ENCODE data around the gene GRK5.
"Not testable (repeated sequence)": the region's sequence is repeated elsewhere in the genome, so short reads cannot be mapped to it uniquely, and the experiment has no call there.

GRK5 gene

DNA sequence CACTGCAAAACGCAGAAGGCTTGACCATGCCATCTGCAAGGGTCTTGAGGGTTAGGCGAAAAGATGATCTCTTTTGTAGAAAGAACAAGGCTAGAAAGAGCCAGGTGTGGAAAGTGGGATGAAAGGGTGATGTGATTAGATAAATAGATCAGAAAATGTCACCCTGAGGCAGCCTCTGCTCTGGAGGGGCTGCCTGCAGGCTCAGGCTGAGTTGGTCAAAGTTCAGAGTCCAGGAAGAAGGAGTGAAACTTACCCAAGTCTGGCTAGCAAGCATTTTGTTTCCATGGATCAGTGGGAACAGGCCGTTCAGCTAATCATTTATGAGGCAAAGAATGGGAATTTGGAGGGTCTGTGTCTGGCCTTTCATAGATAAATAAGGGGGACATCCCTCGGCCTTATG lies 255.4 kb downstream of the GRK5 start:
- peaks cover 5% of the 10 kb centered on the region for H3K4me1 Mint-ChIP-seq (ENCODE audit: low read depth)

GRCh38 chr10:119463195-119463594 lies 255.8 kb downstream of the GRK5 start:
- H3K36me3 Mint-ChIP-seq (ENCODE audit: low read depth); intact Hi-C loops (cut with micrococcal nuclease); H3K4me3 Mint-ChIP-seq; H3K27ac Mint-ChIP-seq; H3K4me1 Mint-ChIP-seq (ENCODE audit: low read depth): not testable (repeated sequence)
- H3K27me3 Mint-ChIP-seq: peaks cover 18% of the 10 kb centered on the region
- H3K9me3 Mint-ChIP-seq: peaks cover 11% of the 10 kb centered on the region

More for the DNA sequence above, 255.4 kb downstream of the GRK5 start:
- Mint-ChIP-seq H3K27ac (no peak overlapping the region), H3K36me3 (ENCODE audit: low read depth) (no peaks in the 10 kb centered on the region), H3K9me3 (peaks cover 11% of the 10 kb centered on the region), H3K27me3 (peaks cover 18% of the 10 kb centered on the region), H3K4me3 (no peak overlapping the region)
- intact Hi-C loops (cut with micrococcal nuclease): no loop called here

GRCh38 chr10:119465085-119465484 lies 257.7 kb downstream of the GRK5 start:
- H3K36me3 Mint-ChIP-seq (ENCODE audit: low read depth): no peaks in the 10 kb centered on the region
- peaks cover 5% of the 10 kb centered on the region for H3K4me1 Mint-ChIP-seq (ENCODE audit: low read depth)
- H3K27ac Mint-ChIP-seq: no peak overlapping the region
- H3K9me3 Mint-ChIP-seq: peaks cover 11% of the 10 kb centered on the region
- H3K27me3 Mint-ChIP-seq: peaks cover 18% of the 10 kb centered on the region
- no peak overlapping the region for H3K4me3 Mint-ChIP-seq
- intact Hi-C loops (cut with micrococcal nuclease): no loop called here

DNA sequence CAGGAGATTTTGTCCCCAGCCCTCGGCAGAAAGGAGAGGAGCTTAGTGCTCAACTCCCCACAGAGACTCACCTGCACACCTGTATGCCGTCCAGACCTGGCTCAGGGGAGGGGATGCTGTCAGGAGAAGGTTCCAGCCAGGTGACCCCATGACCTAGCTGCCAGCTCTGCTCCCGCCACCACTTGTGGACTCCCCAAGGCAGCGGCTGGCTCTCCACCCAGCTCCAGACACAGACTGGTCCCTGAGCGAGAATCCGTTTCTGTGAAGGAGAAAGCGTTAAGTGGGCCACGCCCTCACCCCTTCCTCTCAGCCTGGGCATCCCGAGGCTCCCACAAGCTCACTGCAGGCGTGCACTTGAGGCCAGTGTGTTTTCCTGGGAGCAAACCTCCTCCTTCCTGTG lies 258.7 kb downstream of the GRK5 start:
- Mint-ChIP-seq H3K27me3 (peaks cover 19% of the 10 kb centered on the region), H3K4me1 (ENCODE audit: low read depth) (peaks cover 5% of the 10 kb centered on the region), H3K36me3 (ENCODE audit: low read depth) (no peaks in the 10 kb centered on the region), H3K4me3 (no peak overlapping the region), H3K27ac (no peak overlapping the region), H3K9me3 (peaks cover 11% of the 10 kb centered on the region)
- intact Hi-C loops (cut with micrococcal nuclease): no loop called here

GRCh38 chr10:119466655-119467054 lies 259.3 kb downstream of the GRK5 start:
- H3K27me3 Mint-ChIP-seq: peaks cover 19% of the 10 kb centered on the region
- no peak overlapping the region for H3K27ac Mint-ChIP-seq
- no peak overlapping the region for H3K4me3 Mint-ChIP-seq
- H3K36me3 Mint-ChIP-seq (ENCODE audit: low read depth): no peaks in the 10 kb centered on the region
- intact Hi-C loops (cut with micrococcal nuclease): no loop called here
- peaks cover 11% of the 10 kb centered on the region for H3K9me3 Mint-ChIP-seq
- H3K4me1 Mint-ChIP-seq (ENCODE audit: low read depth): peaks cover 5% of the 10 kb centered on the region

DNA sequence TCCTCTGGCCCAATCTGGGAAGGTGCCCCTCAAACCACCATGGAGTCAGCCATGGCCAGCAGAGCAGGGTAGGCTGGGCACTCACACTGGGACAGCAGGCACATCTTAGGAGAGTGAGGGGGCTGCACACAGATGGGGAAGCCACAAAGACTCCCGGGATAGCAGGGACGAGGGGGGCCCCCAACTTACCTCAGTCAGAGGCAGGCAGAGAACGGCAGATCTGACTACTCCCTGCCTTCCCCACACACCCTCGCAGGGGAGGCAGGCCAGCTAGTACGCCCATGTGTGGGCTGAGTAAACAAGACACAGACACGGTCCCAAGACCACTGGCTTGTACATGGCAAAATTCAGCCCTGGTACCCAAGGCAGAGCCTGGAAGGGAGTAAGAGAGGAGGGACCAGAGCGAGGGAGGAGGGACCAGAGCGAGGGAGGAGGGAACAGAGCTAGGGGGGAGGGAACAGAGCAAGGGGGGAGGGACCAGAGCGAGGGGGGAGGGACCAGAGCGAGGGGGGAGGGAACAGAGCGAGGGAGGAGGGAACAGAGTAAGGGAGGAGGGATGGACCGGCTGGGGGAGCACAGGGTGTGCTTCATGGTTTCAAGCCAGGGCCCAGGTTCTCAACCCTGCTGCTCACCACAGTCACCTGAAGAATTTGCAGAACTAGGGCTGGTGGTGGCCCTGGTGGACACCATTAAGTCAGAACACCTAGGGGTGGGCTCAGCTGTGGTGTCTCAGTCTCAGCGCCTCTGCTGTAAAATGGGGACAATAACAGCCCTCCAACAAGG lies 261.4 kb downstream of the GRK5 start:
- H3K36me3 Mint-ChIP-seq (ENCODE audit: low read depth): no peaks in the 10 kb centered on the region
- peaks cover 13% of the 10 kb centered on the region for H3K27me3 Mint-ChIP-seq
- intact Hi-C loops (cut with micrococcal nuclease): no loop called here
- no peak overlapping the region for H3K27ac Mint-ChIP-seq
- H3K9me3 Mint-ChIP-seq: no peaks in the 10 kb centered on the region
- no peak overlapping the region for H3K4me3 Mint-ChIP-seq
- H3K4me1 Mint-ChIP-seq (ENCODE audit: low read depth): peaks cover 5% of the 10 kb centered on the region

- peaks cover 5% of the 10 kb centered on the region for H3K4me1 Mint-ChIP-seq (ENCODE audit: low read depth)
- no peaks in the 10 kb centered on the region for H3K9me3 Mint-ChIP-seq
- intact Hi-C loops (cut with micrococcal nuclease): no loop called here
- H3K4me3 Mint-ChIP-seq: no peak overlapping the region
- H3K27ac Mint-ChIP-seq: no peak overlapping the region
- H3K27me3 Mint-ChIP-seq: peaks cover 16% of the 10 kb centered on the region
- no peaks in the 10 kb centered on the region for H3K36me3 Mint-ChIP-seq (ENCODE audit: low read depth)
Measured at GRCh38 chr10:119469325-119469707, 261.9 kb downstream of the GRK5 start.

DNA sequence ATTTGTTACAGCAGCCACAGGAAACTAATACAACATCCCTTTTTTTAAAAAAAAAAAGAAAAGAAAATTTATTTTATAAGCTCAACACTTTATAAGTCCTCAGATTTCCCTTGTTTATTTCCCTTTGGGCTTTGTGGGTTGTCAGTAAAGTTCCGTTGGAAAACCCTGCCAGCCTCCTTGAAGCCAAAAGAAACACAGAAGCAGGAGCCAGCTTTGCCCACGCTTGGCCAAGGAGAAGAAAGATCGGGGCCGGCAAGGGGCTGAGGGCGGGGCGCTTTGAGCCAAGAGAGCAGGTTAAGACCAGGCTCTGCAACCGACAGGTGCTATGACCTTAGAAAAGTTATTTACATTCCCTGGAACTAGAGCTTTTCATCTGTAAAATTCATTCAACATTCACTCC lies 262.5 kb downstream of the GRK5 start:
- Mint-ChIP-seq H3K4me3 (no peak overlapping the region), H3K27me3 (peaks cover 17% of the 10 kb centered on the region), H3K4me1 (ENCODE audit: low read depth) (peaks cover 5% of the 10 kb centered on the region), H3K9me3 (no peaks in the 10 kb centered on the region), H3K27ac (no peak overlapping the region), H3K36me3 (ENCODE audit: low read depth) (no peaks in the 10 kb centered on the region)
- intact Hi-C loops (cut with micrococcal nuclease): no loop called here

DNA sequence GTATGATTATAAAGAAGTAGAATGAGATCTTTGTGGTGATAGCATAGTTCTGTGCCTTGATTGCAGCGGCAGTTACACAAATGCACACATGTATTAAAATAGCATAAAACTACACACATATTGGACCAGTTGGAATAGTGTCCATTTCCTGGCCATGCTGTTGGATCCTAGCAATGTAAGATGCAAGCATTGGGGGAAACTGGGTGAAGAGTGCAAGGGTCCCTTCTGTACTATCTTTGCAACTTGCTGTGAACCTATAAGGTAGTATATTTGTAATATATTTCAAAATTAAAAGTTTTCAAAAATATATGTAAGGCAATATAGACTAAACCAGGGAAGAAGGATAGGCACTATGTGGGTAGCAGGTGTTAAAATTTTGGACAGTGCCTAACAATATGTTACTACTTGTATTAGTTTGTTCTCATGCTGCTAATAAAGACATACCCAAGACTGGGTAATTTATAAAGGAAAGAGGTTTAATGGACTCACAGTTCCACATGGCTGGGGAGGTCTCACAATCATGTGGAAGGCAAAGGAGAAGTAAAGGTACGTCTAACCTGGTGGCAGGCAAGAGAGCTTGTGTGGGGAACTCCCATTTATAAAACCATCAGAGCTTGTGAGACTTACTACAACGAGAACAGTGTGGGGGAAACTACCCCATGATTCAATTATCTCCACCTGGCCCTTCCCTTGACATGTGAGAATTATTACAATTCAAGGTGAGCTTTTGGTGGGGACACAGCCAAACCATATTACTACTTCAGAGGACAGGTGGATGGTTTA lies 263.7 kb downstream of the GRK5 start:
- Mint-ChIP-seq H3K27ac (no peak overlapping the region), H3K27me3 (peaks cover 15% of the 10 kb centered on the region), H3K4me1 (ENCODE audit: low read depth) (peaks cover 1% of the 10 kb centered on the region), H3K9me3 (no peaks in the 10 kb centered on the region), H3K4me3 (no peak overlapping the region), H3K36me3 (ENCODE audit: low read depth) (no peaks in the 10 kb centered on the region)
- intact Hi-C loops (cut with micrococcal nuclease): no loop called here

DNA sequence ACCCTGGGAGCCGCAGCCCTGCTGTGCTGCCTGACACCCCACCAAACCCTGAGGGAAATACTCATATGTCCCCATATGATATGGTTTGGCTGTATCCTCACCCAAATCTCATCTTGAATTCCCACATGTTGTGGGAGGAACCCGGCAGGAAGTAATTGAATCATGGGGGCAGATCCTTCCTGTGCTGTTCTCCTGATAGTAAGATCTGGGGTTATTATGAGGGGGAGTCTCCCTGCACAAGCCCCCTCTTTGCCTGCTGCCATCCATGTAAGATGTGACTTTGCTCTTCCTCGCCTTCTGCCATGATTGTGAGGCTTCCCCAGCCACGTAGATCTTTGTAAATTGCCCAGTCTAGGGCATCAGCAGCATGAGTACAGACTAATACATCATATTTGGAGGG lies 266.4 kb downstream of the GRK5 start:
- H3K27ac Mint-ChIP-seq: no peak overlapping the region
- no peaks in the 10 kb centered on the region for H3K36me3 Mint-ChIP-seq (ENCODE audit: low read depth)
- H3K27me3 Mint-ChIP-seq: peaks cover 22% of the 10 kb centered on the region
- intact Hi-C loops (cut with micrococcal nuclease): no loop called here
- peaks cover 11% of the 10 kb centered on the region for H3K4me1 Mint-ChIP-seq (ENCODE audit: low read depth)
- no peak overlapping the region for H3K4me3 Mint-ChIP-seq
- H3K9me3 Mint-ChIP-seq: no peaks in the 10 kb centered on the region

DNA sequence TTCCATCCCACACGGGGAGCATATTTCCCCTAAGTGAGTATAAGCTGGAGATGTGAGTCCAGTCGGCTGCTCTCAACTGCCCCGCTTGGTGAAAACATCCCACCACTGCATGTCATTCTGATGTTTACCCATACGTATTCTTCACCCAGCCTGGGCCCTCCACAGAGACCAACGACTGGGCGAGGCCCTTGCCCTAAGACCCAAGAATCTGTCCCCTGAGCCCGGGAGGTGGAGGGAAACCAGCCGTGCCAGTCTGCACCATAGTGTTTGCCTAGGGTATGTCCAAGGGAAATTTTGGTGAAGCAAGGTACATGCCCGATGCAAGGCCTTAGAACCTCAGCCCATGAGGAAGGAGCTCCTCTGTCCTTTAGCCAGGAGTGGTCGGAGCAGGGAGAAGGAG lies 267.2 kb downstream of the GRK5 start:
- H3K27me3 Mint-ChIP-seq: peaks cover 30% of the 10 kb centered on the region
- H3K9me3 Mint-ChIP-seq: no peaks in the 10 kb centered on the region
- intact Hi-C loops (cut with micrococcal nuclease): no loop called here
- H3K27ac Mint-ChIP-seq: no peak overlapping the region
- peaks cover 20% of the 10 kb centered on the region for H3K4me1 Mint-ChIP-seq (ENCODE audit: low read depth)
- no peaks in the 10 kb centered on the region for H3K36me3 Mint-ChIP-seq (ENCODE audit: low read depth)
- H3K4me3 Mint-ChIP-seq: no peak overlapping the region

DNA sequence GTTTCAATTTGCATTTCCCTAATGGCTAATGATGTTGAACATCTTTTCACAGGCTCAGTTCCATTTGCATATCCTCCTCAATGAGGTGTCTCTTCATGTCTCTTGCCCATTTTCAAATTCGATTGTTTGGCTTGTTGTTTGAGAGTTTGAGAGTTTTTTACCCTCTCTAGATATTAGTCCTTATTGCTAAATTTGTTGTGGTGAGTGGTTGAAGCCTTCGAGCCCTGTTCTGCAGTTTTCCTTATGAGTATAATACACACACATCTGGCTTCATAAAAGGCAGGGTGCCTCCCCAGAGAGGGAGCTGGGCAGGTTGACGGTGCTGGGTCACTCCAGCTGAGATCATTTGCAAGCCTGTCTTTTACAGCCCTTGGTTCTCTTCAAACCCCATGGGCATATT lies 270.1 kb downstream of the GRK5 start:
- intact Hi-C loops (cut with micrococcal nuclease): no loop called here
- Mint-ChIP-seq H3K9me3 (peaks cover under 1% of the 10 kb centered on the region), H3K36me3 (ENCODE audit: low read depth) (no peaks in the 10 kb centered on the region), H3K4me3 (no peak overlapping the region), H3K27me3 (peaks cover 30% of the 10 kb centered on the region), H3K4me1 (ENCODE audit: low read depth) (peaks cover 21% of the 10 kb centered on the region), H3K27ac (no peak overlapping the region)

- Mint-ChIP-seq H3K27ac (no peak overlapping the region), H3K4me1 (ENCODE audit: low read depth) (peaks cover 27% of the 10 kb centered on the region), H3K9me3 (peaks cover 9% of the 10 kb centered on the region), H3K4me3 (no peak overlapping the region), H3K36me3 (ENCODE audit: low read depth) (peaks cover 8% of the 10 kb centered on the region), H3K27me3 (peaks cover 29% of the 10 kb centered on the region)
- intact Hi-C loops (cut with micrococcal nuclease): no loop called here
Measured at GRCh38 chr10:119478111-119478802, 270.9 kb downstream of the GRK5 start.

DNA sequence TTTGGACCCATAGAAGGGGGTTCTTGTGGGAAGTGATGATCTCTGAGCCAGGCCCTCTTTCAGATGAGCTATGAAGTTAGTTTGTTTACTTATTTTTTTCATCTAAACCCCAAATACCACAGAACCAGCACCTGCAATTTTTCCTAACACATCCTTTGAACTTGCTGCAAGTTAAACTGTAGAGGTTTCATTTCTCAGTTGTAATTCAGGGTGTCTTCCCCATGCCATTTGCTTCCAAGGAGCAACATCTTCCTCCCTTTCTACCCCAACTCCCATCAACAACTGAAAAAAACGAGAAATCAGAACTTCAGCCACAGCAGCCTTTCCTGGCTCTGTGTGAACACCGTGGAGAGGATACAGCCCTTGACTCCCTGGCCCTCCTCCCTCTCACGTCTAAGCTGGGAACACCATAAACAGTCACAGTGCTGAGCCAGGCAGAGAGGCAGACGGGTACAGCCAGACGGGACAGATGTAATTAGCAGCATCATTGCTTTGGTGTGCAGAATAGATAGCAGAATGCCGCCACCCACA lies 271.5 kb downstream of the GRK5 start:
- peaks cover 27% of the 10 kb centered on the region for H3K4me1 Mint-ChIP-seq (ENCODE audit: low read depth)
- H3K27ac Mint-ChIP-seq: no peak overlapping the region
- intact Hi-C loops (cut with micrococcal nuclease): no loop called here
- H3K9me3 Mint-ChIP-seq: peaks cover 12% of the 10 kb centered on the region
- peaks cover 26% of the 10 kb centered on the region for H3K27me3 Mint-ChIP-seq
- peaks cover 13% of the 10 kb centered on the region for H3K36me3 Mint-ChIP-seq (ENCODE audit: low read depth)
- H3K4me3 Mint-ChIP-seq: no peak overlapping the region
